AG09319 (cell line): ENCODE results near the gene FER1L5.

Source experiments
- DNase-seq: peaks from one replicate; pipeline ENCODE4 v3.0.0-alpha.2; 2010; ENCODE audit warnings: low read depth; ENCODE audit errors: extremely low read depth
- CTCF ChIP-seq: IDR thresholded peaks from 2 replicates; pipeline ENCODE4 v1.5.1; 2011; ENCODE audit warnings: low read depth, mild to moderate bottlenecking, inconsistent platforms, low read length, moderate library complexity

FER1L5 gene

GRCh38 chr2:96747061-96747617 is 104.6 kb downstream of the FER1L5 start:
- TF ChIP-seq CTCF: no peak
- no peak for DNase-seq

GRCh38 chr2:96751800-96752199 is 109.2 kb downstream of the FER1L5 start:
- DNase-seq: no peak
- TF ChIP-seq CTCF: no peak

GRCh38 chr2:96753661-96754282 is 111.2 kb downstream of the FER1L5 start:
- no peak for TF ChIP-seq CTCF
- DNase-seq: no peak

GRCh38 chr2:96754317-96754716 is 111.8 kb downstream of the FER1L5 start:
- TF ChIP-seq CTCF: no peak
- no peak for DNase-seq
